NB4 (cell line): ENCODE data around the gene RAI1.

Experiments
- MAX ChIP-seq: IDR thresholded peaks from 2 replicates; pipeline ENCODE4 v1.6.1; 2011; ENCODE audit warnings: low read depth, low read length
- MYC ChIP-seq: IDR thresholded peaks from 2 replicates; pipeline ENCODE4 v1.6.1; 2011; ENCODE audit warnings: low read depth, low read length
- TF ChIP-seq, protein P1 (sequence below): IDR thresholded peaks from one replicate; pipeline ENCODE4 v1.5.1; 2012; ENCODE audit warnings: low read depth, low read length

DNA sequence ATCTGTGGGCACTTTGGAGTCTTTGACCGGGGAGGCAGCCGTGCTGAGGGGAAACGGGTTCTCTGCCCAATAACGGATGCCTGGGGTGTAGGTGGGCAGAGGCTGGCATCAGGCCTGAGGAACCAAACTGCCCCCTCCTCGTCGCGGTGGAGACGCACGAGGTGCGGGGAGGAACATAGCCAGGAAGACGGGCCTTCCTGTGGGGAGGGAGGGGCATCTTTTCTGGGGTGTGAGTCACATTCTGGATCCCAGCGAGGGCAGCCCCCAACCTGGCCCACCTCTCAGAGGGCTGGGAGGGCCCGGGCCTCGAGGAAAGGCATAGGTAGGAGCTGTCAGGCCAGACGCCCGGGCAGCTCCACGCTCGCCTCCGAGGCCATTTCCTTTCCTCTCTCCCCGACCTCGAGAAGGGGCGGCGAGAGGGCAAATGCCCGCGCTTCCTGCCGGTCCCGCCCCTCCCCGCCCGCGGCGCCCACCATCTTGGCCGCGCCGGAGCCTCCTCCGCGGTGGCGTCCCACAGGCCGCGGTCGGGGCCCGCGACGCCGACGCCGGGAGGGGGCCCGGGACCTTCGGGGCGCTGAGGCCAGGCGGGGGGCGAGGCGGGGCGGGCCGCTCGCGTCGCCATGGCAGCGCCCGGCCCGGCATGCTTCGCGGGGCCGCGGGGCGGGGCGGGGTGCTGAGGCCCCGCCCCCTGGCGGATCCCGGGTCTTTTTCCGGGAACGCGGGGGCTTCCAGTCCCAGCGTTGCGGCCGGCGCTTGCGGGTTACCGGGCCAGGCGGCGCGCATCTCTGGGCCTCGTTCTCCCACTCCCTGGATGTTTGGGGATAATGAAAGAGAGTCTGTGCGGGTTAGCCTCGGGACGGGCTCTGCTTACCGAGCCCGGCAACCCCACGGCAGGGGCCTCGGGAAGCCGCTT is 13.2 kb downstream of the RAI1 start:
- TF ChIP-seq MAX (peak; percentile 85), MYC (peak; percentile 76)
- TF ChIP-seq, protein P1, sequence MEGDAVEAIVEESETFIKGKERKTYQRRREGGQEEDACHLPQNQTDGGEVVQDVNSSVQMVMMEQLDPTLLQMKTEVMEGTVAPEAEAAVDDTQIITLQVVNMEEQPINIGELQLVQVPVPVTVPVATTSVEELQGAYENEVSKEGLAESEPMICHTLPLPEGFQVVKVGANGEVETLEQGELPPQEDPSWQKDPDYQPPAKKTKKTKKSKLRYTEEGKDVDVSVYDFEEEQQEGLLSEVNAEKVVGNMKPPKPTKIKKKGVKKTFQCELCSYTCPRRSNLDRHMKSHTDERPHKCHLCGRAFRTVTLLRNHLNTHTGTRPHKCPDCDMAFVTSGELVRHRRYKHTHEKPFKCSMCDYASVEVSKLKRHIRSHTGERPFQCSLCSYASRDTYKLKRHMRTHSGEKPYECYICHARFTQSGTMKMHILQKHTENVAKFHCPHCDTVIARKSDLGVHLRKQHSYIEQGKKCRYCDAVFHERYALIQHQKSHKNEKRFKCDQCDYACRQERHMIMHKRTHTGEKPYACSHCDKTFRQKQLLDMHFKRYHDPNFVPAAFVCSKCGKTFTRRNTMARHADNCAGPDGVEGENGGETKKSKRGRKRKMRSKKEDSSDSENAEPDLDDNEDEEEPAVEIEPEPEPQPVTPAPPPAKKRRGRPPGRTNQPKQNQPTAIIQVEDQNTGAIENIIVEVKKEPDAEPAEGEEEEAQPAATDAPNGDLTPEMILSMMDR, result no peak
